Stomach (tissue), 9 donors: ENCODE data around the gene ACACA. TPM values are rescaled to one million over a fixed set of nuclear protein-coding genes. Genes with fewer than 3 reads are reported as not detected.

Source experiments
- DNase-seq, 2 donors: peaks; one replicate each; pipeline versions ENCODE4 v3.0.0 to v3.0.0-alpha.2; 2013 to 2019
- H3K27ac ChIP-seq, 5 donors: fragments of 200-600 bp in 4 of 5; sonication (generic) in 4 of 5; one replicate each; pipeline ENCODE4 v1.5.1; 2013 to 2019; ENCODE audit warnings: mild to moderate bottlenecking in 1 of 5, moderate library complexity in 1 of 5
- H3K27me3 ChIP-seq, 3 donors: fragments of 200-600 bp; sonication (generic); one replicate each; pipeline ENCODE4 v1.5.1; 2017 to 2019; ENCODE audit warnings: mixed run types in 1 of 3
- H3K36me3 ChIP-seq, 4 donors: fragments of 200-600 bp; sonication (generic); 1 replicate in 3 of 4; 2 replicates in 1 of 4; pipeline ENCODE4 v1.5.1; 2016 to 2019
- H3K4me1 ChIP-seq, 4 donors: fragments of 200-600 bp; sonication (generic); one replicate each; pipeline ENCODE4 v1.5.1; 2016 to 2019
- H3K4me3 ChIP-seq, 4 donors: fragments of 200-600 bp; sonication (generic) in 3 of 4; one replicate each; pipeline ENCODE4 v1.5.1; 2016 to 2019; ENCODE audit warnings: mild to moderate bottlenecking in 1 of 4
- H3K9me3 ChIP-seq, 4 donors: fragments of 200-600 bp; sonication (generic); one replicate each; pipeline ENCODE4 v1.5.1; 2016 to 2019
- EP300 ChIP-seq: sonication (generic); formaldehyde crosslinking; IDR thresholded peaks from one replicate; pipeline ENCODE4 v1.6.1; 2017; ENCODE audit warnings: antibody characterized with exemption
- POLR2A ChIP-seq, 4 donors: fragments of 450-650 bp; IDR thresholded peaks; one replicate each; pipeline ENCODE4 v1.6.1; 2016; ENCODE audit warnings: antibody characterized with exemption in 4 of 4, control low read depth in 2 of 4, mild to moderate bottlenecking in 1 of 4, moderate library complexity in 1 of 4
- POLR2AphosphoS5 ChIP-seq, 3 donors: sonication (generic); formaldehyde crosslinking; IDR thresholded peaks; one replicate each; pipeline ENCODE4 v1.6.1; 2016; ENCODE audit warnings: antibody characterized with exemption in 3 of 3
- WGBS, 5 donors: extraction: QIAGEN DNeasy Blood & Tissue Kit in 3 of 5; methylation state at CpG; one replicate each; pipeline versions ENCODE4 v1.1.5 to v1.1.7; 2013 to 2018; 5-methylcytosine and 5-hydroxymethylcytosine counted together
- intact Hi-C: fragments of 100-400 bp; cut with DNase I; formaldehyde crosslinking; loops from one replicate; pipeline ENCODE4 v1.15.1; 2023; ENCODE audit warnings: low total_unique reads
- polyA plus RNA-seq, 3 donors: library from polyadenylated mRNA; stranded (reverse); fragments of 200-250 nt; gene quantifications; one replicate each; pipeline ENCODE4 v1.2.3, GENCODE V29; 2013
- total RNA-seq, 5 donors: library from RNA; depleted of rRNA; stranded (reverse); fragments of >200 nt; gene quantifications; one replicate each; pipeline versions ENCODE4 v1.1.0 to v1.2.3, GENCODE V29; 2014 to 2016
- TF ChIP-seq, protein P1 (sequence below), 7 experiments: fragments of 450-650 bp in 4 of 7; fragments of 200-600 bp in 3 of 7; sonication (generic) in 3 of 7; IDR thresholded peaks; one replicate each; pipeline ENCODE4 v1.5.1; 2016 to 2019; ENCODE audit warnings: antibody characterized with exemption in 7 of 7, control low read depth in 2 of 7, mild to moderate bottlenecking in 1 of 7
- donor health status: healthy with polysubstance abuse.
- donor health status: Bipolar disorder and iron deficiency.
- donor health status: healthy.

ACACA gene
- total and polyA plus RNA-seq, 8 donors: 9.9 to 59.8 (median 27.7) TPM

DNA sequence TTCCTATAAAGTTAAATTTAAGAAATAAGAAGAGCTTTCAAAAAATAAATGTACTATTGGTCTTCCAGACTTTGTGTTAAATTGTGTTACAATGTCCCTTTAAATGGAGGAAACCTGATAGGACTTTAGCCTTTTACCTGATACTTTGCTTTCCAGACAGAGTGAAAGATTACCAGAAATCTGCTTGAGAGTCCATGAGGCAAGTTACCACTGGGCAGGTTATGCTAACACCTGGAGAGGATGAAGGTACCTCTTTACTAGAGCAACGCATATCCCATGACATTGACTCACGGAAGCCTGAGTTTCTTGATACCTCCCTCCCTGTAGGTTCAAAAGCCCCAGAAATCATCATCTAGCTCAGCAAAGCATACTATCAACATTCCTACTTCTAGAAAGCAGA is 174.7 kb downstream of the ACACA start:
- Histone ChIP-seq H3K9me3 (no peaks in the 10 kb centered on the region), H3K36me3 (peaks cover 0 to 74% (median 65%) of the 10 kb centered on the region in 4 donors), H3K27ac (no peak overlapping the region), H3K4me1 (no peaks in the 10 kb centered on the region), H3K4me3 (no peak overlapping the region), H3K27me3 (no peaks in the 10 kb centered on the region)
- 86 to 95% (median 92%) methylated on average over 2 of the region's 2 CpGs for WGBS, 5 donors
- no peak for DNase-seq
- TF ChIP-seq POLR2A (IDR thresholded peaks at IDR 0.05) (no peak), POLR2AphosphoS5 (IDR thresholded peaks at IDR 0.05) (no peak), EP300 (no peak)
- TF ChIP-seq, protein P1, sequence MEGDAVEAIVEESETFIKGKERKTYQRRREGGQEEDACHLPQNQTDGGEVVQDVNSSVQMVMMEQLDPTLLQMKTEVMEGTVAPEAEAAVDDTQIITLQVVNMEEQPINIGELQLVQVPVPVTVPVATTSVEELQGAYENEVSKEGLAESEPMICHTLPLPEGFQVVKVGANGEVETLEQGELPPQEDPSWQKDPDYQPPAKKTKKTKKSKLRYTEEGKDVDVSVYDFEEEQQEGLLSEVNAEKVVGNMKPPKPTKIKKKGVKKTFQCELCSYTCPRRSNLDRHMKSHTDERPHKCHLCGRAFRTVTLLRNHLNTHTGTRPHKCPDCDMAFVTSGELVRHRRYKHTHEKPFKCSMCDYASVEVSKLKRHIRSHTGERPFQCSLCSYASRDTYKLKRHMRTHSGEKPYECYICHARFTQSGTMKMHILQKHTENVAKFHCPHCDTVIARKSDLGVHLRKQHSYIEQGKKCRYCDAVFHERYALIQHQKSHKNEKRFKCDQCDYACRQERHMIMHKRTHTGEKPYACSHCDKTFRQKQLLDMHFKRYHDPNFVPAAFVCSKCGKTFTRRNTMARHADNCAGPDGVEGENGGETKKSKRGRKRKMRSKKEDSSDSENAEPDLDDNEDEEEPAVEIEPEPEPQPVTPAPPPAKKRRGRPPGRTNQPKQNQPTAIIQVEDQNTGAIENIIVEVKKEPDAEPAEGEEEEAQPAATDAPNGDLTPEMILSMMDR (IDR thresholded peaks at IDR 0.05): no peak
- intact Hi-C loops: loop anchor here (10.0 kb wide), 1 partner anchor 597 kb away; no protein-coding TSS in a partner anchor

DNA sequence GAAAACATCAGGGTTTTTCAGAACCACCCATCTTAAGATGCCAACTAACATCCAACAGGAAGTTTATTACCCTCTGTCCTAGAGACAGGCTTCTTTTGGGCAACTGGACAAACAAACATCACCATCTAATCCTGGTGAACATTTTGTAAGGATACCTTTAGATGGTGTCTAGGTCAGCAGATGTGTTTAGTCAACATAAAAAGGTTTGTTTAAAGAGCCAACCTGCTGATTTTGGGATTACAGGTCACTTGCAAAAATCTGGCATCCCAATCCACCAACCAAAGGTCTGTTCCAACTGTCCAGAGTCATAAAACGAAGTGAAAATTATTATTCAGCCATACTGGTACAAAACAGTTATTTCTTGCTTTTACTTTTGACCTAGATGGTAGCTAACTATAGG is 176.0 kb downstream of the ACACA start:
- no peak for TF ChIP-seq EP300
- no peak overlapping the region for H3K27ac ChIP-seq
- H3K4me1 ChIP-seq: no peaks in the 10 kb centered on the region
- DNase-seq: no peak
- H3K36me3 ChIP-seq: peaks cover 3 to 80% (median 64%) of the 10 kb centered on the region in 4 donors
- intact Hi-C loops: loop anchor here (10.0 kb wide), 1 partner anchor 596 kb away; no protein-coding TSS in a partner anchor
- no peaks in the 10 kb centered on the region for H3K9me3 ChIP-seq
- H3K27me3 ChIP-seq: no peaks in the 10 kb centered on the region
- 95 to 100% (median 97%) methylated on average over 1 of the region's 1 CpG for WGBS, 5 donors
- no peak overlapping the region for H3K4me3 ChIP-seq

DNA sequence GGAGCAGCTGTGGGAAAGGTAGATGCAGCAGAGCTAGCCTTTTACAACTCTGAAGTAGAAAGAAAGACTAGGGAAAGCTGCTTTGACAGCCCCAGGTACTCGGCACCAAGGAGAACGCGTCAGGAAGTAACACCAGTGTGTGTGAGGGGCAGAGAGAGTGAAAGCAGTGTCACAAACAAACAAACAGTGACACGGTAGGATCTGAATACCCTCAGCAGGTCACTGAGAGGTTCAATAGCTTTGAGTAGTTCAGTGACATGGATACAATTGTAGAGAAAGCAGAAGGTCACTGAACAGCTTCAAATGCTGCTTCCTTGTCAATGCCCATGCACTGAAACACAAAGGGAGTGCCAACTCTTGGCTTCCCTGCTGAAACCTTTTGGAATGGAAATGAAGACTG is 181.2 kb downstream of the ACACA start:
- no peaks in the 10 kb centered on the region for H3K4me1 ChIP-seq
- 69 to 80% (median 74%) methylated on average over 4 of the region's 4 CpGs for WGBS, 5 donors
- intact Hi-C loops: no loop called here

DNA sequence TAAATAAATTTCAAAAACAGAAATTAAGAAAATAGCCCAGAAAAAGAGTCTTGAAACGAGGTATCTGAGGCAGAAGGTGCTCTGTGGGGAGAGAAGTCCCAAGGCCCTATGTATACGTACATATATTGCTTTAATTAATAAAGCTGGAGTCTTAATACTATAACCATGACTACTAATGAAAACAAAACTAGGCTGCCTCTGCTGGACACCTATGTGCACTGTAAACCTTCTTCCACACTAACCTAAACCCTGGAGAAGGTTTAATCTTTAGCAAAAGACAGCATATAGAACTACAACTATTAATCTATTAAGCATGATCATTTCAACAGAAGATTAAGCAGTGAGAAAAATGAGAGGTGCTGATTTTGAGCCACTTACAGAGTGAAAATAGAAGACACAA is 184.8 kb downstream of the ACACA start:
- H3K4me1 ChIP-seq: no peaks in the 10 kb centered on the region
- H3K9me3 ChIP-seq: no peaks in the 10 kb centered on the region
- TF ChIP-seq, protein P1 (IDR thresholded peaks at IDR 0.05): no peak
- TF ChIP-seq EP300 (no peak), POLR2A (IDR thresholded peaks at IDR 0.05) (no peak), POLR2AphosphoS5 (IDR thresholded peaks at IDR 0.05) (no peak)
- DNase-seq: no peak
- no peaks in the 10 kb centered on the region for H3K27me3 ChIP-seq
- no peak overlapping the region for H3K27ac ChIP-seq
- H3K36me3 ChIP-seq: peaks cover 9 to 86% (median 75%) of the 10 kb centered on the region in 4 donors
- intact Hi-C loops: no loop called here
- H3K4me3 ChIP-seq: no peak overlapping the region
- 86 to 91% (median 88%) methylated on average over 2 of the region's 2 CpGs for WGBS, 5 donors

More for the DNA sequence above, 181.2 kb downstream of the ACACA start:
- Histone ChIP-seq H3K27ac (no peak overlapping the region), H3K4me3 (no peak overlapping the region), H3K27me3 (no peaks in the 10 kb centered on the region), H3K9me3 (no peaks in the 10 kb centered on the region), H3K36me3 (peaks cover 9 to 84% (median 73%) of the 10 kb centered on the region in 4 donors)
- TF ChIP-seq POLR2A (IDR thresholded peaks at IDR 0.05) (no peak), POLR2AphosphoS5 (IDR thresholded peaks at IDR 0.05) (no peak), EP300 (no peak)
- TF ChIP-seq, protein P1 (IDR thresholded peaks at IDR 0.05): no peak
- DNase-seq: no peak

DNA sequence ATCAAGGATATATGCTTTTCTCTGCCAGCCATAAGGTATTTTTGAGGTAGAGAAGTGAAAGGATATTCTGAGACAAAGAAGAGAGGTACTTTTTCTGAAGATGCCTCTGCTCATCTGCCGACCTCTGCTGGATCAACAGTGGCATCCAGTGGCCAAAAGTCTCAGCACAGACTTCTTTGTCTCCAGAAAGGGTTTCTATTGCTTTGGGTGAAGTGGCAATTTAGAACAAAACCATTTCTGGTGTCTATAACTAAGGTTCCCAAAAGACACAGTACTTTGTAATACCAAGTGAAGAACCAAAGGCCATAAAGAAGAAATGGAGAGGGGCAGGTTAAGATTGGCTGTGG is 186.1 kb downstream of the ACACA start:
- H3K4me1 ChIP-seq: no peaks in the 10 kb centered on the region
- DNase-seq: peak in 1 of 2 donors; percentile 45
- intact Hi-C loops: no loop called here
- WGBS, 5 donors: 31 to 60% (median 44%) methylated on average over 1 of the region's 1 CpG
- TF ChIP-seq POLR2AphosphoS5 (IDR thresholded peaks at IDR 0.05) (no peak), EP300 (no peak), POLR2A (IDR thresholded peaks at IDR 0.05) (no peak)
- TF ChIP-seq, protein P1 (IDR thresholded peaks at IDR 0.05): peak in 1 of 7 experiments; percentile 14
- no peaks in the 10 kb centered on the region for H3K27me3 ChIP-seq
- H3K9me3 ChIP-seq: no peaks in the 10 kb centered on the region
- no peak overlapping the region for H3K4me3 ChIP-seq
- peaks cover 5 to 78% (median 67%) of the 10 kb centered on the region in 4 donors for H3K36me3 ChIP-seq
- H3K27ac ChIP-seq: no peak overlapping the region
